CD14-positive monocyte (primary cell): ENCODE measurements around the gene ELMO1. TPM values are rescaled to one million over a fixed set of nuclear protein-coding genes. Genes with fewer than 3 reads are reported as not detected.

Experiments used
- DNase-seq, 3 donors: peaks; one replicate each; pipeline ENCODE4 v3.0.0-alpha.2; 2011 to 2022
- H2AFZ ChIP-seq: 2 replicates; pipeline ENCODE4 v1.6.0; 2012; ENCODE audit warnings: mild to moderate bottlenecking, low read depth, low read length, inconsistent platforms; ENCODE audit not compliant: insufficient read depth, poor library complexity, severe bottlenecking
- H3K27ac ChIP-seq, 2 donors: 1 replicate in 1 of 2; 2 replicates in 1 of 2; pipeline ENCODE4 v1.5.1; 2012 to 2013; ENCODE audit warnings: low read length in 2 of 2, control low read depth in 1 of 2, inconsistent platforms in 1 of 2, low read depth in 1 of 2, mild to moderate bottlenecking in 1 of 2
- H3K27me3 ChIP-seq, 2 donors: one replicate each; pipeline versions ENCODE4 v1.6.0 to v1.6.1; 2011 to 2013; ENCODE audit warnings: low read length in 2 of 2; ENCODE audit not compliant: control insufficient read depth in 2 of 2, insufficient read depth in 2 of 2
- H3K36me3 ChIP-seq, 2 donors: replicated peaks in 1 of 2; 1 replicate in 1 of 2; 2 replicates in 1 of 2; pipeline versions ENCODE4 v1.5.1 to v1.6.1; 2012 to 2013; ENCODE audit warnings: low read length in 2 of 2, control low read depth in 1 of 2, inconsistent platforms in 1 of 2, mild to moderate bottlenecking in 1 of 2; ENCODE audit not compliant: insufficient read depth in 2 of 2, control insufficient read depth in 1 of 2
- H3K4me1 ChIP-seq, 2 donors: 1 replicate in 1 of 2; 2 replicates in 1 of 2; pipeline versions ENCODE4 v1.5.1 to v1.6.1; 2012 to 2013; ENCODE audit warnings: low read length in 2 of 2, control low read depth in 1 of 2, inconsistent platforms in 1 of 2, mild to moderate bottlenecking in 1 of 2, moderate library complexity in 1 of 2; ENCODE audit not compliant: insufficient read depth in 2 of 2, control insufficient read depth in 1 of 2
- H3K4me2 ChIP-seq: replicated peaks from 2 replicates; pipeline ENCODE3; 2012; ENCODE audit warnings: low read length, moderate library complexity, mild to moderate bottlenecking; ENCODE audit not compliant: poor library complexity, severe bottlenecking; ENCODE audit errors: extremely low read depth
- H3K4me3 ChIP-seq, 3 experiments: fragments of 200-600 bp in 1 of 3; sonication (generic) in 1 of 3; replicated peaks in 1 of 3; 1 replicate in 2 of 3; 2 replicates in 1 of 3; pipeline ENCODE4 v1.5.1; 2011 to 2013; ENCODE audit warnings: low read length in 3 of 3, mild to moderate bottlenecking in 3 of 3, control low read depth in 2 of 3, low read depth in 2 of 3, inconsistent platforms in 1 of 3, moderate library complexity in 1 of 3
- H3K79me2 ChIP-seq: 2 replicates; pipeline ENCODE4 v1.6.0; 2012; ENCODE audit warnings: mild to moderate bottlenecking, control low read depth, inconsistent platforms, low read length, moderate library complexity; ENCODE audit not compliant: insufficient read depth
- H3K9ac ChIP-seq: 2 replicates; pipeline ENCODE4 v1.6.0; 2017; ENCODE audit warnings: low read length, mild to moderate bottlenecking; ENCODE audit not compliant: insufficient read depth, poor library complexity, severe bottlenecking
- H3K9me3 ChIP-seq, 2 donors: replicated peaks in 1 of 2; 1 replicate in 1 of 2; 2 replicates in 1 of 2; pipeline versions ENCODE4 v1.5.1 to v1.6.1; 2012 to 2013; ENCODE audit warnings: low read length in 2 of 2, control low read depth in 1 of 2; ENCODE audit not compliant: control insufficient read depth in 1 of 2, insufficient read depth in 1 of 2
- H4K20me1 ChIP-seq: 2 replicates; pipeline ENCODE4 v1.6.0; 2012; ENCODE audit warnings: mild to moderate bottlenecking, low read length, control low read depth, moderate library complexity; ENCODE audit not compliant: insufficient read depth
- H3K27ac Mint-ChIP-seq, 7 donors: one replicate each; pipeline ENCODE4 v1.8.0; 2020; ENCODE audit warnings: mild to moderate bottlenecking in 7 of 7, mixed read lengths in 7 of 7, moderate library complexity in 6 of 7, inconsistent platforms in 2 of 7
- H3K27me3 Mint-ChIP-seq, 3 donors: one replicate each; pipeline ENCODE4 v1.8.0; 2021 to 2022; ENCODE audit warnings: low read depth in 3 of 3, mild to moderate bottlenecking in 3 of 3, mixed read lengths in 3 of 3, moderate library complexity in 3 of 3, inconsistent platforms in 1 of 3
- H3K36me3 Mint-ChIP-seq, 2 donors: one replicate each; pipeline ENCODE4 v1.8.0; 2020; ENCODE audit warnings: mixed read lengths in 2 of 2, inconsistent platforms in 1 of 2, mild to moderate bottlenecking in 1 of 2
- H3K4me1 Mint-ChIP-seq: one replicate; pipeline ENCODE4 v1.8.0; 2020; ENCODE audit warnings: mild to moderate bottlenecking, mixed read lengths
- H3K4me3 Mint-ChIP-seq, 2 donors: one replicate each; pipeline ENCODE4 v1.8.0; 2020; ENCODE audit warnings: mild to moderate bottlenecking in 2 of 2, mixed read lengths in 2 of 2, moderate library complexity in 1 of 2
- H3K9me3 Mint-ChIP-seq, 7 donors: one replicate each; pipeline ENCODE4 v1.8.0; 2020 to 2022; ENCODE audit warnings: mixed read lengths in 7 of 7, mild to moderate bottlenecking in 6 of 7, moderate library complexity in 6 of 7, inconsistent platforms in 2 of 7
- WGBS: methylation state at CpG from one replicate; pipeline ENCODE4 v1.1.5; 2013; ENCODE audit warnings: missing lambda C conversion rate; ENCODE audit not compliant: insufficient coverage; 5-methylcytosine and 5-hydroxymethylcytosine counted together
- intact Hi-C, 2 donors: fragments of 100-400 bp; cut with micrococcal nuclease; formaldehyde crosslinking; loops; one replicate each; pipeline versions ENCODE4 v1.15.0 to v1.15.1; 2023
- polyA plus RNA-seq, 3 donors: library from polyadenylated mRNA; depleted of rRNA in 1 of 3; unstranded in 2 of 3; stranded (reverse) in 1 of 3; fragments of 300-500 nt in 2 of 3; fragments of >200 nt in 1 of 3; fragmentation: Illumina TruSeq in 2 of 3; gene quantifications; 1 replicate in 2 of 3; 2 replicates in 1 of 3; pipeline ENCODE4 v1.2.3, GENCODE V29; 2012 to 2021
- TF ChIP-seq, protein P1 (sequence below): fragments of 200-600 bp; IDR thresholded peaks from one replicate; pipeline ENCODE4 v1.8.0; 2022; ENCODE audit warnings: antibody characterized with exemption, mild to moderate bottlenecking

ELMO1 gene
- polyA plus RNA-seq, 3 donors: 46.6 to 50.2 (median 46.7) TPM

DNA sequence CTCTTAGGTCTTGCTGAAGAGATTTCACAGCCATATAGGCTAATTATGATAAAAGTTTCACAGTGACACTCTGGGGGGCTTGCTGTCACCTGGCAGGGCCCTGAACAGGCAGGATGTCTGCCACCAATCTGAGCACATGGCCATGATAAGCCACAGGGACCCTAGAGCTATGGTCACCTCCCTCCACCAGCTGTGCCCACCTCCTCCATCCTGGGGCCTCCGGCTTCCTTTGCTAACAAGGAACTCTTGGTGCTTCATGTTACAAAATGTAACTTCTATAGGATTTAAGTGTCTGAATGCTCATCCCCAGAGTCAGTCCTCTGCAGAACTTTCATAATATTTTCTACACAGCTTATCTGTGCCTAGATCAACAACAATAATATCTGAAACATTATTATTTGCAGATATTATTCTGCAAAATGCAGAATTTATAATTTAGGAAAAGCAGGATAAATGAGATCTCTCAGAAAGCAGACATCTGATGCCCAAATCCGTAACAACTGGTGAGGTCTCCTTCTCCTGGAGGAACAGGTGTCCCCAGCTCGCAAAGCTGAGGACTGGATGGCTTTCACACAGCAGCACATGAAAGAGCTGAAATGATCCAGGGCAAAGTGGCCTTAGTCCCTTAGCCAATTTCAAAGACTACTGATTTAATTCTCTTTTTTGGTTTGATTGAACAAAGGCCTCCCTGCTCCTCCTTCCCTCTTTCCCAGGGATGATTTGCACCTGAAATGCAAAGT lies 437.3 kb downstream of the ELMO1 start:
- H3K9me3 Mint-ChIP-seq: no peaks in the 10 kb centered on the region
- TF ChIP-seq, protein P1, sequence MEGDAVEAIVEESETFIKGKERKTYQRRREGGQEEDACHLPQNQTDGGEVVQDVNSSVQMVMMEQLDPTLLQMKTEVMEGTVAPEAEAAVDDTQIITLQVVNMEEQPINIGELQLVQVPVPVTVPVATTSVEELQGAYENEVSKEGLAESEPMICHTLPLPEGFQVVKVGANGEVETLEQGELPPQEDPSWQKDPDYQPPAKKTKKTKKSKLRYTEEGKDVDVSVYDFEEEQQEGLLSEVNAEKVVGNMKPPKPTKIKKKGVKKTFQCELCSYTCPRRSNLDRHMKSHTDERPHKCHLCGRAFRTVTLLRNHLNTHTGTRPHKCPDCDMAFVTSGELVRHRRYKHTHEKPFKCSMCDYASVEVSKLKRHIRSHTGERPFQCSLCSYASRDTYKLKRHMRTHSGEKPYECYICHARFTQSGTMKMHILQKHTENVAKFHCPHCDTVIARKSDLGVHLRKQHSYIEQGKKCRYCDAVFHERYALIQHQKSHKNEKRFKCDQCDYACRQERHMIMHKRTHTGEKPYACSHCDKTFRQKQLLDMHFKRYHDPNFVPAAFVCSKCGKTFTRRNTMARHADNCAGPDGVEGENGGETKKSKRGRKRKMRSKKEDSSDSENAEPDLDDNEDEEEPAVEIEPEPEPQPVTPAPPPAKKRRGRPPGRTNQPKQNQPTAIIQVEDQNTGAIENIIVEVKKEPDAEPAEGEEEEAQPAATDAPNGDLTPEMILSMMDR: no peak
- Histone ChIP-seq H4K20me1 (peaks cover 28% of the 10 kb centered on the region), H3K79me2 (no peaks in the 10 kb centered on the region), H3K9me3 (no peaks in the 10 kb centered on the region), H2AFZ (no peak overlapping the region), H3K4me1 (peaks cover 0 to 3% of the 10 kb centered on the region in 2 donors), H3K4me2 (no peak overlapping the region), H3K27me3 (no peaks in the 10 kb centered on the region), H3K4me3 (no peak overlapping the region), H3K9ac (no peak overlapping the region), H3K27ac (peak overlapping the region in 1 of 2 donors; percentile 42), H3K36me3 (peaks cover 27 to 68% of the 10 kb centered on the region in 2 donors)
- peaks cover 41 to 51% of the 10 kb centered on the region in 2 donors for H3K36me3 Mint-ChIP-seq
- intact Hi-C loops: no loop called here
- peaks cover 3% of the 10 kb centered on the region for H3K4me1 Mint-ChIP-seq
- H3K4me3 Mint-ChIP-seq: no peak overlapping the region
- H3K27ac Mint-ChIP-seq: no peak overlapping the region
- 100% methylated on average over 1 of the region's 3 CpGs for WGBS
- H3K27me3 Mint-ChIP-seq: no peaks in the 10 kb centered on the region
- no peak for DNase-seq

DNA sequence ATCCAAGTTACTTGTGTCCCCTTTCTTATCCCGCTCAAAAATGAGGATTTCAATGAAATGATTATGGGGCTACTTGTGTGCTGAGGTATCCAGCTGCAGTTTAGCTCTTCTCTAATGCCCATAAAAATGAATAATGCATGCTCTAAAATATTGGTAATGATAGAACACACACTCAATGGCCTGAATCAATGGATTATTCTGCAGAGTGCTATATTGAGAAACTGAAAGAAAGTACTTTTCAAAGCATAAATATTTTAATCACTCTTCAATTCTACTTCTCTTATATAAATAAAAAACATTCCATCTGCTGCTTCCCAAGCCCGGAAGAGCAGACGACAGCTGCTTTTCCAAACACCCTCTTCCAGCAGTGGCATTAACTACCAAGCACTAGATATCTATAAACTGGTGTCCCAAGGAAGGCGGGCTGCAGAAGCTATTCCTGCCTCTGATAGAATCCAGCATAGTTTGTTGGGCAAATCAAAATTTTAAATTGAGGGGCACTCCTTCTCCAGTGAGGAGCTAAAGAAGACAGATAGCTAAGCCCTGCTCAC lies 439.5 kb downstream of the ELMO1 start:
- Histone ChIP-seq H3K4me1 (no peaks in the 10 kb centered on the region), H2AFZ (no peak overlapping the region), H3K27ac (no peak overlapping the region), H3K4me3 (no peak overlapping the region), H3K36me3 (peaks cover 27 to 76% of the 10 kb centered on the region in 2 donors), H3K9me3 (no peaks in the 10 kb centered on the region), H3K4me2 (no peak overlapping the region), H3K27me3 (no peaks in the 10 kb centered on the region), H4K20me1 (peaks cover 35% of the 10 kb centered on the region), H3K79me2 (no peaks in the 10 kb centered on the region), H3K9ac (no peak overlapping the region)
- H3K4me3 Mint-ChIP-seq: no peak overlapping the region
- intact Hi-C loops: no loop called here
- H3K27ac Mint-ChIP-seq: no peak overlapping the region
- no peaks in the 10 kb centered on the region for H3K9me3 Mint-ChIP-seq
- 100% methylated on average over 1 of the region's 4 CpGs for WGBS
- TF ChIP-seq, protein P1: no peak
- H3K4me1 Mint-ChIP-seq: no peaks in the 10 kb centered on the region
- H3K27me3 Mint-ChIP-seq: no peaks in the 10 kb centered on the region
- peaks cover 50 to 52% of the 10 kb centered on the region in 2 donors for H3K36me3 Mint-ChIP-seq
- no peak for DNase-seq
